H7 (cell line): Measurements from ENCODE around the gene NDP. TPM values are rescaled to one million over a fixed set of nuclear protein-coding genes. Genes with fewer than 3 reads are reported as not detected.
"Not testable (repeated sequence)": the region's sequence is repeated elsewhere in the genome, so short reads cannot be mapped to it uniquely, and the experiment has no call there.

Experiments used
- DNase-seq: peaks from one replicate; pipeline ENCODE4 v3.0.0; 2012
- H3K27me3 ChIP-seq: 2 replicates; pipeline ENCODE4 v1.6.0; 2011; ENCODE audit warnings: mild to moderate bottlenecking, low read length; ENCODE audit not compliant: control insufficient read depth, insufficient read depth
- H3K36me3 ChIP-seq: replicated peaks from 2 replicates; pipeline ENCODE4 v1.5.1; 2011; ENCODE audit warnings: low read length; ENCODE audit not compliant: control insufficient read depth, insufficient read depth
- H3K4me3 ChIP-seq: 2 replicates; pipeline ENCODE4 v1.5.1; 2011; ENCODE audit warnings: low read depth, mild to moderate bottlenecking, control low read depth, low read length, moderate library complexity; ENCODE audit not compliant: insufficient read depth
- total RNA-seq: library from RNA; depleted of rRNA; stranded (reverse); fragments of >200 nt; shearing (Covaris generic); gene quantifications from 2 replicates; pipeline ENCODE4 v1.2.3, GENCODE V29; 2014; rRNA removed

The NDP gene
- total RNA-seq, 1 experiment from 2014 or later: not detected

DNA sequence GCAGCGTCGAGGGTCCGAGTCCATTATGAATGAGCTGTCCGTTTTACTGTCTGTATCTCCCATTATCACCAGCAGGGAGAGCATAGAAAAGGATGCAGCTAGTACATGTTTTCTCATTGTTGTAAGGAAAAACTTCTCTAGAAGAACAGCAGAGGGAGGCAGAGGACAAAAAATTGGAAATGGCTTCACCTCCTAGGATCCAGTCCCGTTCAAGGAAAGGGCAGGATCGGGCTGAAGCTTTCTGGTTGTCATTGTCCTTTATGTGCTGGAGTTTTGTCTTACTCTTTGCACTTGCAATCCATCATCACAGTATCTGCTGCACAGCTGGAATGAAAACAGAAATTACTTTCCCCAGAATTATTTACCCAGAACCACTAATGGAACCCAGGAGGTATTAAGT, 14.7 kb downstream of the NDP start:
- peak; percentile 35 for DNase-seq

DNA sequence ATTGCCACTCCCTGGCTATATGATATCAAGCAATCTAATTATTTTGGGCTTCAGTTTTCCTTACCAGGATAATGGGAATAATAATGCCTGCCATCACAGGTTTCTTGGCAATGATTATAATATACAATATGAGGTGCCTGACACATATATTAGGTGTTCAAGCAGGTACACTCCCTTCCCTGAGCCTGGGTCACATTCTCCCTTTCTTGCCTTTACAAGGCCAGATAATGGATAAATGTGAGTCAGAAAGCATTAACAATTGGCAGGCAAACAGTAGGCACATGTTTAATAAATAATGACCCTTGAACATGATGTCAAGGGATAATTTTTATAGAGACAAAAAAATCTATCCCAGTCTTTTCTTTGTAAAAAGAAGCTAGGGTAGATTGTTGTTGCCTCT, 17.2 kb downstream of the NDP start:
- Histone ChIP-seq H3K36me3 (no peaks in the 10 kb centered on the region), H3K27me3 (no peaks in the 10 kb centered on the region), H3K4me3 (no peak overlapping the region)
- no peak for DNase-seq

More for the DNA sequence above, 14.7 kb downstream of the NDP start:
- Histone ChIP-seq H3K36me3 (no peaks in the 10 kb centered on the region), H3K27me3 (no peaks in the 10 kb centered on the region), H3K4me3 (no peak overlapping the region)

DNA sequence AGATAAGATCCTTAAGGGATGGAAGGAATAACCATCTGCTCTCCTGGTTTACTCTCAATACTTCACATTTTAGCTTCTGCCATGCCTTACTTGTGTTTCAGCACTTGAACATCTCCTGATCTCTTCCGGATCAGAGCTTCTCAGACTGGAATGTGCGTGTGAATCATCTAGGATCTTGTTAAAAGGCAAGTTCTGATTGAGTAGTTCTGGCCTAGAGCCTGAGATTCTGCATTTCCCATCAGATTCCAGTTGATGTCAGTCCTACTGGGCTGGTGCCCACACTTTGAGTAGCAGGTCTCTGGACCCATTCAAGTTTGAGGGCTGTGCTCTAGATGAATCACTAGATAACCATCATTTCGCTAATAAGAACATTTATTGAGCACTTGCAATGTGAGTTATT, 20.0 kb downstream of the NDP start:
- H3K27me3 ChIP-seq: no peaks in the 10 kb centered on the region
- H3K36me3 ChIP-seq: no peaks in the 10 kb centered on the region
- no peak overlapping the region for H3K4me3 ChIP-seq
- no peak for DNase-seq

DNA sequence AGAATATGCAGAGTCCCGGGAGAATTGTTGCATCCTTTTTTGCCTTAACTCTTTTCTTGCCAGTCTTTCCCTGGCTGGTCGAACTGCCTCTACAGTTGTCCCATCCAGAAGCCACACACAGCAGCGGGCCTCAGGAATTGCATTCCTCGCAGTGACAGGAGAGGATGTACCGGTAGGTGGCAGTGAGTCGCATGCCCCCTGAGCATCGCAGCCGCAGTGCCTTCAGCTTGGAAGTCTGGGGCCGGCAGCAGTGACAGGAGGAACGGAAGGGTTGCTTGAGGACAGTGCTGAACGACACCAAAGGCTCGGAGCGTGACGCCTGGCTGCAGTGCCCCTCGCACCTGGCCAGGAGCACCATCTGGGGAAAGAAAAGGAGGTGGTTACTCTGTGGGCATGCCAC, 23.5 kb downstream of the NDP start:
- DNase-seq: peak; percentile 40
- H3K36me3 ChIP-seq: no peaks in the 10 kb centered on the region
- no peak overlapping the region for H3K4me3 ChIP-seq
- no peaks in the 10 kb centered on the region for H3K27me3 ChIP-seq

DNA sequence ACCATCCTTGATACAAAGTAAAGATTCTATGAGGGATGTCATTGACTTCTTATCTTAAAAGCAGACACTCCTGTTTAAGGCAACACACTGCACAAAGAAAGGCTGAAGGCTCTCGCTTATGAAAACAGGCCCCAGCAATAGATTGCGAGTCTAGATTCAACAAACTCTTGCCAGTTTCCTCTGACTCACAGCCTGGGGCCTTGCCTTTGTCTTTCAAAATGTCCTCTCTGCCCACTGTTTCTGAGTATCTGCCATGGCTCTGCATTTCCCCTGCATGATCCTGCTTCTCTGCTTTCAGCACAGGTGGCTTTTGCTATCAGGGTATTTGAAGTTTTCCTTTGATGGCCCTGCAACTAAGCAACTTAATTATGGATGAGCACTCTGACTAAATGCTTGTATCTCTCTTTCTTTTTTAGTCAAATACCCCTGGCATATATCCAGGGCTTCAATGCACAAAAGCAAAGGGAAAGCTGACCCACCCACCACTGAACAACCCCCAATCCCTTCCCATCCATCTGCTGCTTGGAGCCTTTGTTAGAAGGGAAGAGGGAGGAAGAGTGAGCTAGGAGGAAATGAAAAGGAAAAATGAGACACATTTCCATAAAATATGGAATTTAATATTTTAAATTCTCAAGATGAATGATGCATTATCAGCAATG, 32.2 kb downstream of the NDP start:
- H3K4me3 ChIP-seq: no peak overlapping the region
- DNase-seq: no peak
- H3K27me3 ChIP-seq: no peaks in the 10 kb centered on the region

DNA sequence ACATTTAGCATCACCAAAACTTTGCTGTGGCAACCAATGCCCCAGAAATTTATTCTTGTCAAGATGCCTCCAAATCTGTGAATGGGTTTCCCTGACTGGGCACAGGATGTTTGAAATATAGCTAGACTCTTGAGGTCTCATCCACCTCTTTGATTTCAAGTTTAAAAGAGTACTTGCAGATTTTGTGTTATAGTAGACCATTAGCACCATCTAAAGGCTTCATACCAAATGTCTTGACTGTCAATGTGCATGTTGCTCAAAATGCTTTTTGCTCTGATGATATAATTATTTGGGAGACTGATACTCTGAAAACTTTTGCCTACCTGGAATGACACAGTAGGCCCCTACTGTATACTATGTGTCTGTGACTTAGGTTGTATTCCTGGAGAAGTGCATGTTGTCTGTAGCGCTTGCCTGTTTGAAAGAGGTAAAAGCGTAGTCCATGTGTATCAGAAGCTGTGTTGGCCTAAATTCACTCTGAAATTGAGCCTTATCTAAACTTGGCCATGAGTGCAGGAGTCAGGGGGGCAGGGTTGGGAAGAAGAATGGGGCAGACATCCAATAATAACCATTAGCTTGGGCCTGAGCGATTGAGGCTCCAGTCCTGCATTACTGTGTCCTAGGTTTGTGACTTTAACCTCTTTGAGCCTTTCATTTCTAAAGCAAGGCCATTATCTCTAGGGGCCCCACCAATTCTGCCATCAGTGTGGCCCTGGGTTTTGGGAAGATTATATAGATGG, 33.8 kb downstream of the NDP start:
- H3K27me3 ChIP-seq: no peaks in the 10 kb centered on the region
- H3K4me3 ChIP-seq: no peak overlapping the region
- no peaks in the 10 kb centered on the region for H3K36me3 ChIP-seq
- DNase-seq: no peak

More for the DNA sequence above, 32.2 kb downstream of the NDP start:
- H3K36me3 ChIP-seq: no peaks in the 10 kb centered on the region

DNA sequence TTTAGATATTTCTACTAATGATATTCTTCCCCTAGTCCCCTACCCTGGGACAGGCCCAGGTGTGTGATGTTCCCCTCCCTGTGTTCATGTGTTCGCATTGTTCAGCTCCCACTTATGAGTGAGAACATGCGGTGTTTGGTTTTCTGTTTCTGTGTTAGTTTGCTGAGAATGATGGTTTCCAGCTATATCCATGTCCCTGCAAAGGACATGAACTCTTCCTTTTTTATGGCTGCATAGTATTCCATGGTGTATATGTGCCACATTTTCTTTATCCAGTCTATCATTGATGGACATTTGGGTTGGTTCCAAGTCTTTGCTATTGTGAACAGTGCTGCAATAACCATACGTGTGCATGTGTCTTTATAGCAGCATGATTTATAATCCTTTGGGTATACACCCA, 51.2 kb downstream of the NDP start:
- H3K36me3 ChIP-seq, H3K27me3 ChIP-seq, H3K4me3 ChIP-seq, DNase-seq: not testable (repeated sequence)

DNA sequence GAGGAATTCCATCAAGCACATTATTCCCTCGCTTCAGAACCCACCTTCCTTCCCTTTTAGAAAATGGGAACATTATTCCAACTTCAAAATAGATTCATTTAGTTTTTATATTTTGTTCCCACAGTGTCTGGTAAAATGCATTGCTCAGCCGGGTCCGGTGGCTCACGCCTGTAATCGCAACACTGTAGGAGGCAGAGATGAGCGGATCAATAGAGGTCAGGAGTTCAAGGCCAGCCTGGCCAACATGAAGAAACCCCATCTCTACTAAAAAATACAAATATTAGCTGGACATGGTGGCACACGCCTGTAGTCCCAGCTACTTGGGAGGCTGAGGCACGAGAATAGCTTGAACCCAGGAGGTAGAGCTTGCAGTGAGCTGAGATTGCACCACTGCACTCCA, 62.4 kb downstream of the NDP start:
- H3K4me3 ChIP-seq, H3K36me3 ChIP-seq, H3K27me3 ChIP-seq, DNase-seq: not testable (repeated sequence)

DNA sequence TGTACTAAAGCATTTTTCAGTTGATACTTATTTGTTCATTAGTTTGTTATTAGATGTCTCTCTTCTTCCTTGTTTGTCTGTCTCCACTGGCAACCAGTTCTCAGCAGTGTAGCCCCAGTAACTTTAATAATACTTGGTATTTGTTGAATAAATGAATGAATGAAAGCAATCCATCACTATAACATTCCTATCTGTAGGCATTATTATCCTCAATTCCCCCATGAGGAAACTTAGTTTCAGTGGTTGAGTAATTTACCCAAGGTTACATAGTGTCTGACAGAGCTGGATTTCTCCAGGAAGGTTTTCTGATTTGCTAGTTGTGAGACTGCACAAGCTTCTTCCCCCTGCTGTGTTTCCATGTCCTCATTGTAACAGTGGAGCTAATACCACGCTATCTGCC, 63.2 kb downstream of the NDP start:
- H3K36me3 ChIP-seq: no peaks in the 10 kb centered on the region

DNA sequence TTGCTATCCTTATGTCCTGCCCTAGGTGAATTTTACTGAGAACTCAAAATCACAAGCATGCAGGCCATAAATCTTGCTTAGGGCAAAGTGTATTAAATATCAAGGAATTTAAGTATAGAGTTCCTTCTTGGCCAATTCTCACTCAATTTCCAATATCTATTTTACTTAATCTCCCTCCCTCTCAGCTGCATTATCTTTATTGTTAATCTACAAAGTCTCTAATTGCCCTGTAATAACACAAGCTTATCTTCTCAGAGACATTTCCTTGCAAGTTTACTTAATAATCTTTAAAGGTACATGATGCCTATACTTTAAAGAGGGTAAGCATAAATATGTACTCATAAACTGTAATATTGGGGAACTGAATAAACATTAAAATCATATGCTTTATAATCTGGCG, 64.0 kb downstream of the NDP start:
- Histone ChIP-seq H3K27me3 (no peaks in the 10 kb centered on the region), H3K4me3 (no peak overlapping the region), H3K36me3 (no peaks in the 10 kb centered on the region)
- DNase-seq: no peak

More for the DNA sequence above, 63.2 kb downstream of the NDP start:
- no peak for DNase-seq
- Histone ChIP-seq H3K27me3 (no peaks in the 10 kb centered on the region), H3K4me3 (no peak overlapping the region)

DNA sequence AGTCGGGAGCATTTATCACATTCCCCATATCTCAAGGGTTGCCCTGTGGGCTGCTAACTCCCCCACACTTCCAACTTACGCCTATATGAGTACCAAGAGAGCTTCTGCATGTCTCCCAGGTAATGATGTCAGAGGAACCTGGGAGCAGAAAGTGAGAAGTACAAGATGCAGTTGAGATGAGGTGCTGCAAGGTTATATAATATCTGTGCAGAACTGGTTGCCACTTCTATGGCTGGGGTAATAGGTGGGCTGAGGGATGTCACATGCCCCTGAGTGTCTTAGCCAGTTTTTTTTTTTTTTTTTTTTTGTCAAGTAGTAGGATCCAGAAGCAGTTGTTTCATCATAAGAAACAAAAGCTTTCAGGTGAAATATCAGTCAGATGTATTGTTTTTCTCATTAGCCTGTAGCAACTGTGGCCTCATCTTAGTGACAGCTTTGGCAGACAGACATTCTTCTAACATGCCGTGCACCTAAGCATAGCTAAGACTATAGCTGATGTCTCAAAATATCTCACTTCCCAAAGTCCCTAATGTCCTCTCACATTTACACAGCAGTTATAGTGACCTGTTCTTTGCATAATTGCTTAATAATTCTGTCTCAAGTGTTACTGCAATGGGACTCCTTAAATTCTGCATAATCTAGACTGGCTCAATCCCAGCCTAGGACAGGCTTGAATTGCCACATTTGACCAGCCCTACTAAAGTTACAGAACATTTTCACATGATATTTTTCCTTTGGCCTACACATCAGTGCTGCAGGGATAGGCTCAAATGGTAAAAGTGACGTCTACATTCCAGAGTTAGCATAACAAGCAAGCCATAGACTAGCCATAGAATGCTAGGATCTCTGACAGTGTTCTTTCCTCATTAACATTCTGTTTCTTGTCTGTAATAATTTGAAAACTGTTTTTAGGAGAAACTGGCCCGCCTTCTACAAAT, 73.0 kb downstream of the NDP start:
- Histone ChIP-seq H3K27me3 (no peaks in the 10 kb centered on the region), H3K4me3 (no peak overlapping the region), H3K36me3 (no peaks in the 10 kb centered on the region)
- no peak for DNase-seq

Other genes starting within 250 kb of the NDP start
- gene MAOB, start 90.9 kb downstream of the NDP start, total RNA-seq: 0.07 and 1.00 TPM in 2 replicates